Activated CD4-positive, alpha-beta T cell treated with anti-CD3 and anti-CD28 coated beads, Interleukin-2, amount 10 ng/mL, durations not matched to agents 7 days and 5 days (primary cell): Measurements from ENCODE around the gene PEAR1. TPM values are rescaled to one million over a fixed set of nuclear protein-coding genes. Genes with fewer than 3 reads are reported as not detected.
"Not testable (repeated sequence)": the region's sequence is repeated elsewhere in the genome, so short reads cannot be mapped to it uniquely, and the experiment has no call there.

Source experiments
- CTCF ChIA-PET: fragments of 350-600 bp; sonication (Branson Sonifier 250); formaldehyde crosslinking; loops from one replicate; lab custom pipeline; 2021; ENCODE audit warnings: antibody characterized with exemption; lab: Charles Lee
- POLR2A ChIA-PET: fragments of 350-600 bp; sonication (Branson Sonifier 250); formaldehyde crosslinking; loops from one replicate; lab custom pipeline; 2021; ENCODE audit warnings: antibody characterized with exemption; lab: Charles Lee
- DNase-seq: peaks from one replicate; pipeline ENCODE4 v3.0.0-alpha.2; 2020
- H3K27ac Mint-ChIP-seq: one replicate; pipeline ENCODE4 v1.8.0; 2021; ENCODE audit warnings: mild to moderate bottlenecking, moderate library complexity, mixed read lengths
- H3K27me3 Mint-ChIP-seq: one replicate; pipeline ENCODE4 v1.8.0; 2021; ENCODE audit warnings: mixed read lengths
- H3K36me3 Mint-ChIP-seq: one replicate; pipeline ENCODE4 v1.8.0; 2021; ENCODE audit warnings: low read depth, mixed read lengths
- H3K4me1 Mint-ChIP-seq: one replicate; pipeline ENCODE4 v1.8.0; 2021; ENCODE audit warnings: mixed read lengths
- H3K4me3 Mint-ChIP-seq: one replicate; pipeline ENCODE4 v1.8.0; 2021; ENCODE audit warnings: mild to moderate bottlenecking, moderate library complexity, mixed read lengths
- H3K9me3 Mint-ChIP-seq: one replicate; pipeline ENCODE4 v1.8.0; 2021; ENCODE audit warnings: mixed read lengths
- total RNA-seq, 2 experiments: library from RNA; stranded (reverse); gene quantifications; one replicate each; pipeline ENCODE4 v1.2.3, GENCODE V29; 2021

The PEAR1 gene
- total RNA-seq, 2 experiments from 2014 or later, result 0.07 to 0.15 TPM

GRCh38 chr1:156923670-156924477 lies 30.4 kb downstream of the PEAR1 start:
- Mint-ChIP-seq H3K27ac (no peak overlapping the region), H3K27me3 (peaks cover 90% of the 10 kb centered on the region), H3K9me3 (no peaks in the 10 kb centered on the region), H3K4me3 (no peak overlapping the region), H3K36me3 (no peaks in the 10 kb centered on the region), H3K4me1 (peaks cover 24% of the 10 kb centered on the region)
- ChIA-PET CTCF (interaction anchor here (1.3 to 1.8 kb wide), 3 partner anchors 32 to 198 kb away, joined by 5 to 6 read pairs (median 5); no protein-coding TSS in a partner anchor), POLR2A (no interaction called here)
- no peak for DNase-seq

DNA sequence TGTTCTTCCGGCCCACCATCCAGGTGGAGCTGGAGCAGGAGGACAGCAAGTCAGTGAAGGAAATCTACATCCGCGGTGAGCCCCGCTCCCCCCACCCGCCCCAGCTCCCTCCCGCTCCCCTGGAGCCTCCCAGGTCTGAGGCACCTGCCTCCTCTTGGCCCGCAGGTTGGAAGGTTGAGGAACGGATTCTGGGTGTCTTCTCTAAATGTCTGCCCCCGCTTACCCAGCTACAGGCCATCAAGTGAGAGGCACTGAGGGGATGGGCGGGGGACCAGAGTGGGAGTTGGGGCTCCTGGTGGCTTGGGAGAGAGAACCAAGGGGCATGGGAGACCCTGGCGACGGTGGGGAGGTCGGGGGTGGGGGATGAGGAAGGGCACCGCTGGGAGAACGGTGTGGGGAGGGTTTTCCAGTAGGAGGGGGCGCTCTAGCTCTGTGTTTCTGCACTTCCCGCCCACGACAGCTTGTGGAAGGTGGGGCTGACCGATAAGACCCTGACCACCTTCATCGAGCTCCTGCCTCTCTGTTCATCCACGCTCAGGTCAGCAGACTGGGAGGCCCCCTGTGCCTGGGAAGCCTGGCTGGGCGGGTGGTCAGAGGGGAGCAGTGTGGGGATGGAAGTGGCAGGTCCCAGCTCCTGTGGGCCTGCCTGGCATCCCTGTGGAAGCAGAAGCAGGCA lies 31.1 kb downstream of the PEAR1 start:
- no peaks in the 10 kb centered on the region for H3K9me3 Mint-ChIP-seq
- no peak overlapping the region for H3K4me3 Mint-ChIP-seq
- peaks cover 24% of the 10 kb centered on the region for H3K4me1 Mint-ChIP-seq
- H3K36me3 Mint-ChIP-seq, result no peaks in the 10 kb centered on the region
- ChIA-PET CTCF (interaction anchor here (0.6 to 1.8 kb wide), 4 partner anchors 35 to 199 kb away, joined by 3 to 5 read pairs (median 4); partner anchors contain the start of gene NTRK1), POLR2A (no interaction called here)
- no peak for DNase-seq
- H3K27ac Mint-ChIP-seq, result no peak overlapping the region
- peaks cover 91% of the 10 kb centered on the region for H3K27me3 Mint-ChIP-seq

GRCh38 chr1:156925154-156926010 lies 31.9 kb downstream of the PEAR1 start:
- H3K9me3 Mint-ChIP-seq, result no peaks in the 10 kb centered on the region
- H3K4me3 Mint-ChIP-seq, result no peak overlapping the region
- DNase-seq, result no peak
- no peaks in the 10 kb centered on the region for H3K36me3 Mint-ChIP-seq
- POLR2A ChIA-PET, result no interaction called here
- CTCF ChIA-PET, result interaction anchor here (0.6 to 1.9 kb wide), 6 partner anchors 12 to 200 kb away, joined by 3 to 5 read pairs (median 4); partner anchors contain the start of gene NTRK1
- H3K4me1 Mint-ChIP-seq, result peaks cover 21% of the 10 kb centered on the region
- peaks cover 87% of the 10 kb centered on the region for H3K27me3 Mint-ChIP-seq
- no peak overlapping the region for H3K27ac Mint-ChIP-seq

DNA sequence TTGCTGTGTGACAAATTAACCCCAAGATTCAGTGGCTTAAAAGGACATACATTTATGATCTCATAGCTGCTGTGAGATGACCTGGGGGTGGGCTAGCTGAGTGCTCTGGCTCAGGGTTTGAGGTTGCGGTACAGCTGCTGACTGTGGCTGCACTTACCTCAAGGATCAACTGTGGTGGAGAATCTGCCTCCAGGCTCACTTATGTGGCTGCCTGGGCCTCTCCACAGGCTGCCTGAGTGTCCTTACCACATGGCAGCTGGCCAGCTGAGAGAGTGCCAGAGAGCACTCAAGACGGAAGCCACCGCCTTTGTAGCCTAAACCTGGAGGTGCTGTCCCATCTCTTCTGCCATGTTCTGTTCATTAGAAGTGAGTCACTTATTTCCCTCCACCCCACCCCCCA lies 32.7 kb downstream of the PEAR1 start:
- H3K27me3 Mint-ChIP-seq, result peaks cover 86% of the 10 kb centered on the region
- peak; percentile 14 for DNase-seq
- H3K4me3 Mint-ChIP-seq, result no peak overlapping the region
- no peaks in the 10 kb centered on the region for H3K36me3 Mint-ChIP-seq
- H3K9me3 Mint-ChIP-seq, result no peaks in the 10 kb centered on the region
- H3K4me1 Mint-ChIP-seq, result peaks cover 23% of the 10 kb centered on the region
- CTCF ChIA-PET, result interaction anchor here (0.9 to 2.5 kb wide), 5 partner anchors 12 to 221 kb away, joined by 3 to 10 read pairs (median 5); no protein-coding TSS in a partner anchor
- no peak overlapping the region for H3K27ac Mint-ChIP-seq
- POLR2A ChIA-PET, result no interaction called here

- DNase-seq, H3K27ac Mint-ChIP-seq, H3K36me3 Mint-ChIP-seq, POLR2A ChIA-PET, H3K9me3 Mint-ChIP-seq, H3K4me3 Mint-ChIP-seq: not testable (repeated sequence)
- CTCF ChIA-PET, result interaction anchor here (0.9 to 2.5 kb wide), 9 partner anchors 11 to 235 kb away, joined by 3 to 10 read pairs (median 5); partner anchors contain the start of gene MRPL24
- H3K4me1 Mint-ChIP-seq, result peaks cover 28% of the 10 kb centered on the region
- H3K27me3 Mint-ChIP-seq, result peaks cover 82% of the 10 kb centered on the region
These were observed 33.2 kb downstream of the PEAR1 start for GRCh38 chr1:156926695-156927094.

- DNase-seq, result peak; percentile 78
- ChIA-PET POLR2A (interaction anchor here (0.6 kb wide), 1 partner anchor 9 kb away, joined by 4 read pairs; no protein-coding TSS in a partner anchor), CTCF (interaction anchor here (0.7 to 2.5 kb wide), 26 partner anchors 10 to 251 kb away, joined by 3 to 13 read pairs (median 4); partner anchors contain the start of genes HDGF, INSRR, ISG20L2 and METTL25B)
- Mint-ChIP-seq H3K36me3 (no peaks in the 10 kb centered on the region), H3K4me3 (peak overlapping the region; percentile 12), H3K27ac (no peak overlapping the region), H3K4me1 (peaks cover 32% of the 10 kb centered on the region), H3K9me3 (no peaks in the 10 kb centered on the region), H3K27me3 (peaks cover 74% of the 10 kb centered on the region)
These were observed 33.9 kb downstream of the PEAR1 start for GRCh38 chr1:156927215-156928042.

DNA sequence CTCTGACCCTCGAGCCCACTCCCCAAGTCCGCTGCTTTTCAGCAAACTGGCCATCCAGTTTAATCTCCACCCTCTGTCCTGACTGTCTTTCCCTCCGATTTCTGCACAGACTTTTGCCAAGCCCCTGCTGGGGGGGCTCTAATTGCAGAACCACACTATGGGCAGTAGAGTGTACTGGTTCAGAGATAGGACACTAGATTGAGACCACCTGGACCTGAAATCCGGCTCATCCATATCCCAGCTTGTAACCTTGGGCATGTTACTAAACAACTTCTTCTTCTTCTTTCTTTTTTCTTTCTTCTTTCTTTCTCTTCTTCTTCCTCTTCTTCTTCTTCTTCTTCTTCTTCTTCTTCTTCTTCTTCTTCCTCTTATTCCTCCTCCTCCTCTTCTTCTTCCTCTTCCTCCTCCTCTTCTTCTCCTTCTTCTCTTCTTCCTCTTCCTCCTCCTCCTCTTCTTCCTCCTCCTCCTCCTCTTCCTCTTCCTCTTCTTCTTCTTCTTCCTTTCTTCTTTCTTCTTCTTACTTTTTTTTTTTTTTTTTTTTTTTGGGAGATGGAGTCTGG lies 34.6 kb downstream of the PEAR1 start:
- H3K27ac Mint-ChIP-seq, result no peak overlapping the region
- POLR2A ChIA-PET, result interaction anchor here (0.6 kb wide), 1 partner anchor 8 kb away, joined by 4 read pairs; no protein-coding TSS in a partner anchor
- CTCF ChIA-PET, result interaction anchor here (0.7 to 2.5 kb wide), 22 partner anchors 10 to 252 kb away, joined by 3 to 13 read pairs (median 4); partner anchors contain the start of genes HDGF, INSRR, ISG20L2 and METTL25B
- peaks cover 67% of the 10 kb centered on the region for H3K27me3 Mint-ChIP-seq
- H3K4me3 Mint-ChIP-seq, result peak overlapping the region; percentile 7
- DNase-seq, result no peak
- no peaks in the 10 kb centered on the region for H3K36me3 Mint-ChIP-seq
- no peaks in the 10 kb centered on the region for H3K9me3 Mint-ChIP-seq
- peaks cover 32% of the 10 kb centered on the region for H3K4me1 Mint-ChIP-seq

GRCh38 chr1:156929596-156930238 lies 36.2 kb downstream of the PEAR1 start:
- H3K4me1 Mint-ChIP-seq, result peaks cover 29% of the 10 kb centered on the region
- no peaks in the 10 kb centered on the region for H3K9me3 Mint-ChIP-seq
- no peaks in the 10 kb centered on the region for H3K36me3 Mint-ChIP-seq
- ChIA-PET CTCF (interaction anchor here (1.0 to 1.8 kb wide), 4 partner anchors 12 to 203 kb away, joined by 3 to 7 read pairs (median 3); partner anchors contain the start of gene NTRK1), POLR2A (no interaction called here)
- peak overlapping the region; percentile 28 for H3K27ac Mint-ChIP-seq
- peaks cover 55% of the 10 kb centered on the region for H3K27me3 Mint-ChIP-seq
- no peak for DNase-seq
- no peak overlapping the region for H3K4me3 Mint-ChIP-seq

DNA sequence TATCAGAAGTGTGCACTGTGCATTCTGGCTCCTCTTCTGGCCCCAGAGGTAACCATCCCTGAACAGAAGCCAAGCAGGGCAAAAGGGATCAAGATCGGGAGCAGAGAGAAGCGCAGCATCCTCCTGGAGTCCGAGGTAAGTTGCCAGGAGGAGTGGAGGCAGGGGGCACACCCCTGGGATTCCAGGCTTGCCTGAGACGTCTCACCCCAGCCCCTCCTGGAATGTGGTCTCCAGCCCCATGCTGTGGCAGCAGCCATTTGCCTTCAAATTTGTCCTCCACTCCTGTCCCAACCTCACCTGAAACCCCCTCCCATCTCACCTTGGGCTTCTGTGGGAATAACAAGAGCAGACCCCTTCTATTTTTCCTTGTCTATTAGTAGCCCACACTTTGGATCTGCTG lies 37.0 kb downstream of the PEAR1 start:
- no peak for DNase-seq
- Mint-ChIP-seq H3K4me3 (no peak overlapping the region), H3K4me1 (peaks cover 27% of the 10 kb centered on the region)

GRCh38 chr1:156931211-156931952 lies 37.9 kb downstream of the PEAR1 start:
- H3K27ac Mint-ChIP-seq, result no peak overlapping the region
- ChIA-PET POLR2A (no interaction called here), CTCF (interaction anchor here (1.1 kb wide), 1 partner anchor 30 kb away, joined by 3 read pairs; no protein-coding TSS in a partner anchor)
- peaks cover 39% of the 10 kb centered on the region for H3K27me3 Mint-ChIP-seq
- H3K4me3 Mint-ChIP-seq, result no peak overlapping the region
- H3K9me3 Mint-ChIP-seq, result no peaks in the 10 kb centered on the region
- H3K36me3 Mint-ChIP-seq, result no peaks in the 10 kb centered on the region
- DNase-seq, result peak; percentile 34
- H3K4me1 Mint-ChIP-seq, result peaks cover 27% of the 10 kb centered on the region

More for the DNA sequence above, 37.0 kb downstream of the PEAR1 start:
- H3K27ac Mint-ChIP-seq, result no peak overlapping the region
- ChIA-PET CTCF (interaction anchor here (1.1 kb wide), 1 partner anchor 31 kb away, joined by 3 read pairs; no protein-coding TSS in a partner anchor), POLR2A (no interaction called here)
- no peaks in the 10 kb centered on the region for H3K36me3 Mint-ChIP-seq
- H3K27me3 Mint-ChIP-seq, result peaks cover 48% of the 10 kb centered on the region
- H3K9me3 Mint-ChIP-seq, result no peaks in the 10 kb centered on the region
